HG03342 (cell line): ENCODE measurements around the gene PRR12.
"Not testable (repeated sequence)": the region's sequence is repeated elsewhere in the genome, so short reads cannot be mapped to it uniquely, and the experiment has no call there.

Experiments
- ATAC-seq: cut with Tn5 transposase; IDR thresholded peaks from one replicate; pipeline ENCODE4 v1.9.1; 2021; ENCODE audit warnings: mild to moderate bottlenecking, moderate library complexity; ENCODE audit not compliant: unreplicated experiment

The PRR12 gene

DNA sequence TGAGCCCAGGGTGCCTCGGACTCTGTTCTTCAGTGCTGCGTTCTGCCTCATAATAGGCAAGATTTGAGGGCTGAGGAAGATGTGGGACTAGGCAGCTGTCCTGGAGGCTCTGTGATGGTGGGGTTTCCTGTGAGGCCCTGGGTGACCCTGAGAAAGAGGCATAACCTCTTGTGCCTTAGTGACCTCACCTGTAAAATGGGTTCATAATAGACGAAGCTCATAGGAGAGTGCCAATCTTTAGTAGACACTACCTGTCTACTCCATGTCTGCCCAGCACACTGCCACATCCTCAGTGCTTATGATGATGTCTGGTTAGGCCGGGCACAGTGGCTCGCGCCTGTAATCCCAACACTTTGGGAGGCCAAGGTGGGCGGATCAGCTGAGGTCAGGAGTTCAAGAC lies 25.6 kb downstream of the PRR12 start:
- no peak for ATAC-seq

- no peak for ATAC-seq
Measured at GRCh38 chr19:49616945-49617344, 26.0 kb downstream of the PRR12 start.

DNA sequence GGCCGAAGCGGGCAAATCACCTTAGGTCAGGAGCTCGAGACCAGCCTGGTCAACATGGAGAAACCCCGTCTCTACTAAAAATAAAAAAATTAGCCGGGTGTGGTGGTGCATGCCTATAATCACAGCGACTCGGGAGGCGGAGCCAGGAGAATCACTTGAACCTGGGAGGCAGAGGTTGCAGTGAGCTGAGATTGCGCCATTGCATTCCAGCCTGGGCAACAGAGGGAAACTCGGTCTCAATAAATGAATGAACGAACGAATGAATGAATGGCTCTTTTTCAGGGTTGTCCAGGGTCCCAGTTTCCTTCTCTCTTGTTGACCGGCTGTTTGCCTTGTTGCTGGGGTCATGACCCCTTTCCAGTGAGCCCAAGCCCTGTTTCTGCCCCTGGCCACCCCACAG lies 26.9 kb downstream of the PRR12 start:
- not testable (repeated sequence) for ATAC-seq

DNA sequence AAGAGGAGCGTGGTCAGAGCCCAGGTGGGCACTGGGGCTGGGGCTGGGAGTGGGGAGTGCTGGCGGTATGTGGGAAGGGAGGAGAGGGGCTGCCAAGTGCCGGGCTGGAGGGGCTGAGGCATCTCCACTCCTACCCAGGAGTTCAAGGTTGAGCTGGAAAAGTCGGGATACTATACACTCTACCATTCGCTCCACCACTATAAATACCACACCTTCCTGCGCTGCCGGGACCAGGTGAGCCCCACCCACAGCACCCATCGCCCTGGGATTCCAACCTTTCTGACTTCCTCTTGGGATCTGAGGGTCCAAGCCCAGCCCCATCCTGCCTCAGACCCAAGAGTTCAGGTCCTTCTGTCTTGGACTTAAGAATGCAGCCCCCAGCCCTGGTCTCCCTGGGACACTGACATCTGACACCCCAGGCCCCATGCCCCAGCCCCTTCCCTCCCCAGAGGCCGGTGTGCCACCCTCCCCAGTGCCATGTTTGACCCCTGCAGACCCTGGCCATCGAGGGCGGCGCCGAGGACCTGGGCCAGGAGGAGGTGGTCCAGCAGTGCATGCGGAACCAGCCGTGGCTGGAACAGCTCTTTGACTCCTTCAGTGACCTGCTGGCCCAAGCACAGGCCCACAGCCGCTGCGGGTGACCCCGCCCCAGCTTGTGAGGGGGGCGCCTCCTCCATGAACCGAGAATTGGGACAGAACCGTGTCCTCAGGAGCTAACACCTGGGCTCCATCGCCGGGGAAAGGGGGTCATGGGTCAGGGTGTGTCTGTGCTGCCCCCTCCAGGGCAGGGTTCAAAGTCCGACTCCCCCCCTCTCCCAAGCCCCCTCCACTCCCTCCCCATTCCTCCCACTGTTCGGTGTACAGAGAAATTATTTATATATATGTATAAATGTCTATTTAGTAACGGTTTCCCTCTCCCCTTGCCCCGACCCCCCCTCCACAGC lies 34.3 kb downstream of the PRR12 start:
- no peak for ATAC-seq

DNA sequence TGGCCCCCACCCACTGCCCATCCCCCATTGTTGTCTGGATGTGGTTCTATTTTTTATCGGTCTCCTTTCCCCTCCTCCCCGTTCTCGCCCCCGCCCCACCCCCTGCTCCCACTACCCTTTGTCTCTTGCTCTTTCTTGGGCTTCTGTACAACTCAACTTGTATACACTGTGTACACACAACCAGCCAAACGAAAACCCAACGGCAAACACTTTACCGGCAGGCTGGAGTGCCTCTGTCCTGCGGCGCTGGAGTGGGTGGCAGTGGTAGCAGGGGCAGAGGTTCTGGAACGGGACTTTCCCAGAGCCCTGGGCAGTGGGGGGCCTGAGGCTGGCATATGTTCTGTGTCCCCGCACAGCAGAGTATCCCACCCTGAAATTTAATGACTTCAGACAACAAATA lies 35.2 kb downstream of the PRR12 start:
- ATAC-seq, result no peak

GRCh38 chr19:49629659-49630058 lies 38.7 kb downstream of the PRR12 start:
- no peak for ATAC-seq

DNA sequence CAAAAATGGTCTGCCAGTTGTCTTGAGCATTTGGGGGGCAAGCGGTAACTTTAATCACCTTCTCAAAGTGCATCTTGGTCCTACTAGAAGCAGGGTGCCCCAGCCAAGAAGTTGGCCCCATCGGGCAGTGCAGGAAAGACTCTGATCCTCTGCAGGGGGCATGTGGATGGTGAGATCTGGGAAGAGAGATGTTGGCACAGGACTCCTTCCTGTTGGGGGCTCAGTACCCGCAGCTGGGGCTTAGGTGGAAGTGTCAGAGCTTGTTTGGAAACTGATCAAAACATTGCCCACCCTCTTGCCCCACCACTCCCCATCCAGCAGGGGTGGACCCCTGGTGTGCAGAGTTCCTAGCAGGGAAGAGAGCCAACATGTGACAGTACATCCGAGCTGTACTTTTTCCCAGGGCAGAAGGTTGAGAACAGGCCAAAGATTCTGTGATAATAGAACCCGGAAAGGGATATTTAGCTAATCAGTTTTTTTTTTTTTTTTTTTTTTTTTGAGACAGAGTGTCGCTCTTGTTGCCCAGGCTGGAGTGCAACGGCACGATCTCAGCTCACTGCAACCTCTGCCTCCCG lies 40.1 kb downstream of the PRR12 start:
- no peak for ATAC-seq

DNA sequence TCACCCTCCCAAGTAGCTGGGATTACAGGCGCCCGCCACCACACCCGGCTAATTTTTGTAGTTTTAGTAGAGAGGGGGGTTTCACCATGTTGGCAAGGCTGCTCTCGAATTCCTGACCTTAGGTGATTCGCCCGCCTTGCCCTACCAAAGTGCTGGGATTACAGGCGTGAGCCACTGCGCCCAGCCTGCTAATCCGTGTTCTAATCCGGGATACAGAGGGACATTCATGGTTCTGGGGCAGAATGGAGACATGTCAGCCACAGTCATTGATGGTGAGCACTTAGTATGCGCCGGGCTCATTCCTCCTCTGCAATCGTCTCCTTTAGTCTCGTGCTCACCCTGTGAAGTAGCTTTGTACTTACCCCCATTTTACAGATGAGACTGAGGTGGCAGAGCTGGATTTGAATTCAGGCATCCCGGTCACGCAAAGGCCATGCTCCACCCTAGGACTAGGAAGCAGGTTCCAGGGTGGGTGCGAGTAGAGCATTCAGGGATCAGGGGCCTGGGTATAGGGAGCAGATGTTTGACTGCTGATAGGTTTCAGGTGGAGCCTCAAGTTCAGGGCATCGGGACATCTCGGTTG lies 40.7 kb downstream of the PRR12 start:
- no peak for ATAC-seq

GRCh38 chr19:49632576-49632975 lies 41.6 kb downstream of the PRR12 start:
- no peak for ATAC-seq

DNA sequence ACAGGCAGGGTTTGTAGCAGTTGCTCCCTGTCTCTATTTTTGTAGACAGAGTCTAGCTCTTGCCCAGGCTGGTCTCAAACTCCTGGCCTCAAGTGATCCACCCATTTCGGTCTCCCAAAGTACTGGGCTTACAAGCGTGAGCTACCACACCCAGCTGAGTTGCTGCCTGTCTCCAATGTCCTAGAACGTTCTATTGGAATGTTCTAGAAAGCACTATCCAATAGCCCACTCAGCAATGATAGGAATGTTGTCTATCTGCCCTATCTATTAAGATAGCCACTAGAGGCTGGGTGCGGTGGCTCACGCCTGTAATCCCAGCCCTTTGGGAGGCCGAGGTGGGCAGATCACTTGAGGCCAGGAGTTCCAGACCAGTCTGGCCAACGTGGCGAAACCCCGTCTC lies 42.3 kb downstream of the PRR12 start:
- not testable (repeated sequence) for ATAC-seq

- ATAC-seq, result no peak
Measured at GRCh38 chr19:49635530-49636232, 44.7 kb downstream of the PRR12 start.

DNA sequence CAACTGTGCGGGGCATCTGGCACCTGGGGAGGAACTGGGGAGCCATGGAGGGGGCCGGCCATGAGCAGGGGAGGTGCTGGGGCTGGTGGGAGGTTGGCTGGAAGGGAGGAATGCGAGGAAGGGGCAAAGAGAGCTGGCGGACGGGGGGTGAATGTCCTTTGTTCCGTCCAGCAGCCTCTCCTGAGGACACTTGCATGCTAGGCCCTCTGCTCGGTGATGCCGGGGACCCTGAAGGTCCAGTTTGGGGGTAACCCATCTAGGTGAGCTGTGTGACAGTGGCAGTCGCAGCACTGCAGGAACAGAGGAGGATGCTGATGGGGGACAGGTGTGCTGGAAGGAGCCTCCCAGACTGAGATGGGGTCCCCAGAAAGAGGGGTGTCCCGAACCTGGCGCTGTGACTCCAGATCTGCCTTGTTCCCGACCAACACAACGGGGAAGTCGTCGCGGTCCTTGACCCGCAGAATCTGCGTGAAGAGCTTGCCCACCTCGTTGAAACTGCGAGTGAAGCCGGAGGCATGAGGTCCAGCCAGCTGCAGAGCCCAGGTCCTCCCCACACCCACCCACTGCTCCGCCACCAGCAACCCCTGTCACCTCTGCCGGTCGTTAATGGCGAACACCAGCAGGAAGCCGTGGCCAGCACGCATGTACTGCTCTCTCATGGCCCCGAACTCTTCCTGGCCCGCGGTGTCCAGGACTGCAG lies 45.4 kb downstream of the PRR12 start:
- ATAC-seq, result no peak

DNA sequence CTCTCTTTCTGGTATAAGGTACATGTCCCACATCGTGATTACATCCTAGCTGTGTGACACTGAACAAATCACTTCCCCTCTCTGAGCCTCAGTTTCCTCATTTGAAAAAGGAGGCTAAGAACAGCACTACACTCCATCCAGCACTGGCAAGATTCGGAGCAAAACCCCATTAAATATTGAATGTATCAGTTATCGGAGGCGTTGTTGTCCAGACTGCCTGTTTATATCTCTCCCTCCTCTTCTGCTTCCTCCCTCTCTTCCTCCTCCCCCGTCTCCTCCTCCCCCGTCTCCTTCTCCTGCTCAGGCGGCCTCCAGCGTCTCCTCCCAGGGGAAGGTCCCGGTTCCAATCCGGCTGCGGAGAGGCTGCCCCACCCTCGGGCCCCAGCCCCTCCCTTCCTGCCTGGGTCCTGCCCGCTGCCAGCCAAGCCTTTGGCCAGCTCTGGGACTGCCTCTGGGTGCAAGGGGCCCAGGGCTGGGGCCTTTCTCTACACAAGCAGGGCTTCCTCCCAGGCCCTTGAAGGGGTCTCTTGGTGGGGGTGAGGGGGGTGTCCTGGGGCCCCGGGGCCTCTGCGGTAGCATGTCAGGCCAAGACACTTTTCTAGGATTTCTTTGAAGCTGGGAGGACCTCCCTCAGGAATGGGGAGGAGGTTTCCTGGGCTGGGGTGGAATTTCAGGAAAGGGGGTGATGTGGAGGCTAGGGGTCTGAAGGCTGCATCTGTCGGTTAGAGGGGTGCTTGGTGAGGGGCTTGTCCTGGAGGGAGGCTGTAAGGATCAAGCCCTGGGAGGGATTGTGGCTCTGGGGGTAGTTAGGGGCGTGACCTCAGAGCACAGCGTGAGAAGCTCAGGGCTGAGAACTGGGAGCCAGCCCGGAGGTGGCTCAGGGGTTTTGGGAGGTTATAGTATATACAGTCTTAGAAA lies 47.1 kb downstream of the PRR12 start:
- ATAC-seq, result no peak

DNA sequence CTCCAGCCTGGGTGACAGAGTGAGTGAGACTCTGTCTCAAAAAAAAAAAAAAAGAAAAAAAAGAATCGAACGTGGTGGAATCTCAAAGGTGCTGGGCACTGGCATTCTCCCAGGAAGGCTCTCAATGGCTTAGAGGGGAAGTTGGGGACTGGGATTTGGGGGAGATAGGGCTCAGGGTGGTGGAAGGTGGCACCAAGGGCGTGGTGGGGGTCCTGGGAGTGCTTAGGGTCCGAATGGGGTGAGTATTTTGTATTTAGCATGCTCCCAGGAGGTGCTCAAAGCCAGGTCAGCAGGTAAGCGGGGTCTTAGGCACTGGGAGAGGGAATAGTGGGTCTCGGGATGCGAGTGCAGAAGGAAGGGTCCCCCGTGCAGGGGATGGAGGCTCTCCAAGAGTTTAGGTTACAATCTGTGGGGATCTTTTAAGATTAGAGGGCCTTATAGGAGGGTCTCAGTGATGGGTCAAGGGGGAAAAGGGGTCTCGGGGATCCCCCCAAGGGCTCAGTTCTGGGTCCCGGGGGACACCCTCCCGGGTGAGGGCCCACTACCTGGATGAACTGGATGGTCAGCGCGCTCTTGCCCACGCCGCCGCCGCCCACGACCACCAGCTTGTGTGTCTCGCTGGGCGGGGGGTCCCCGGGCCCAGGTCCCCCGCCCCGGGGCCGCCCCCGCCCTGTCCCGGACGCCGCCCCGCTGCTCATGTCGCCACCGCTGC lies 48.6 kb downstream of the PRR12 start:
- ATAC-seq, result no peak

DNA sequence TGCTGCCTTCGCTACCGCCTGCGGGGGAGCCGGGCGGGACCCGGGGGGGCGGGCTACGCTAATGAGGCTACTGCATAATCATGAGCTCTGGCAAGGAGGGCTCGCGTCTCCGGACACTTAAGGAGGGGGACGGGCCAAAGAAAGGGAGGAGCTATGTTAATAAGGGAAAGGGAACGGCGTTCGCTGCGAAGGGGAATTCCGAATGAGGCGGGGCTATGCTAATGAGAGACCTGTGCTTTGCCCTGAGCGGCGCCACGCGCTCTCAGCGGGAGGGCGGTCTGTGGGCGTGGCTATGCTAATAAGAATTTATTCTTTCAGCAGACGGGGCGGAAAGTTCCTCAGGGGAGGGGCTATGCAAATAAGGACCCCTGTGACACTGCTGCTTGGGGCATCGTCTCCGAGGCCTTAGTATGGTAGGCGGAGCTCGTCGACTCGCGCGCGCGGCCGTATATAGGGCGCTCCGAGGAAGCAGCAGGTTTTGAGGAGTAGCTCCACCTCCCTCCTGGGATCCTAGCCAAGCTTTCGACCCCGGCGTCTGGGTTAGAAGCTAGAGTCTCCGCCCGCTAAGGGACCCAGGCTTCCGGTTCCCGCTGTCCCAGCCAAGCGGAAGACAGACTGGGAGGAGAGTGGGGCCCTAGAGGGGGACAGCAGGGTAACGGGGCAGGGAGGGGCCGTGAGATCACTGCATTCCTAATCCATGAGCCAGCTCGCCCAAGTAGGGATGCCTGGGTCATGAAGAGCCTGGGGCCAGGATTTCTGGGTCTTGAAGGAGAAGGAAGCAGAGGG lies 49.3 kb downstream of the PRR12 start, which contains the start of gene RRAS:
TSS of gene RRAS (minus strand) at position 31 of the 786 bp plus-strand sequence. CDS start 45 bp downstream, outside the sequence.
- ATAC-seq, result peak; percentile 49

GRCh38 chr19:49641688-49642491 lies 50.9 kb downstream of the PRR12 start, which contains the start of gene SCAF1:
Gene SCAF1 (plus strand): TSS chr19:49642209. CDS start chr19:49645027, 2,818 bp downstream.
- peak; percentile 50 for ATAC-seq

DNA sequence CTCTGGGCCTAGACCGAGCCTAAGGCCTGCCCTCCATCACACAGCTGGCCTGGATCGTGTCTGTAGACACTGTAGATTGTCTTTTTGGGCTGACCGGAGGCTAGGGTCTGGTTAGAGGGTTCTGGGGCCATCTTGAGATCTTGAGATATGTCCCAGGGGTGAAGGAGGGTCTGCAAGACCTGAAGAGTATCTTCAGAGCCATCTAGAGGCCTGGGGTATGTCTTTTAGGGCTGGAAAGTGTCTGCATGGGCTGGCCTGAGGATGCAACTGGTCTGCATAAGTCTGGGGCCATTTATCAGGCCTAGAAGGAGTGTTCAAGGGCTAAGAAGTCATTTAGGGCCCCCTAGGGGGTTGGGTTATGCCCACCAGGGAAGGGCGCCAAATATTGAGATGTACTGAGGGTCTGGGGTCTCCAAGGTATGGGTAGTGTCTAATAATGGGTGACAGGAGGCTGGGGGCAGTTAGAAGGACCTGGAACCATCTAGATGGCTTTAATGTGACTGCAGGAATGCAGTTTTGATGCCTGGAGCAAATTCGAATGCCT lies 51.6 kb downstream of the PRR12 start:
- no peak for ATAC-seq
